Measurements from ENCODE around the gene SMYD3.

DNA sequence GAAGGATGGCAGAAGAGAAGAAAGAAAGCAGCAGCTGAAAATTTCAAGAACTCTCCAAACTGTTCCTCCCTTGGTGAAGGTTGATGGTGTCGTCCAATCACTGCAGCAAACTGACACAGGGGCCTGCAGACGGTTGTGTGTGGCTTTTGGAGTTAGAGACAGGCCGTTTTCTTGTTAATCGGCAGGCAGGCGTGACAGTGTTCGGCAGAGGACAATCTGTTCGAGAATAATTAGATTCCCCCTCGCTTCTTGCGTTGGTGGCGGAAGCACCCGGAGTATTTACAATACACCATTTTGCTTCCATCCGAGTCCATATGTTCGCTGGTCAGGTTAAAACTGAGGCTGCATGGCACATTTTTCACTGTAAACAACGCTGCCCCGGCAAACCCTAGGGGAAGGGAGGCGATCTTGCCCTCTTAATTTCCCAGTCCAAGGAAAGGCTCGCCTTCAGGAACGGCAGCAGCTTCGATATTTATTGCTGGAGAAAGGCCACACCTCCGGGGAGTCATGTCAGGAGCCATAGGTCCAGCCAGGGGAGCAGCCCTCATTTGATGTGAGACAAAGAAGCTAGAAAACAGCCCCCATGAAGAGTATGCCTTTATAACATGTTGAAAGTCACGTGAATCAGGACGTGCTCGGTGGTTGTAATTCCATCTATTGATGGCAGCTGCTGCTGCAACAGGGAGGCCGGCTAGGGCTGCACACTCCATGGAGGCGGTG lies 360.1 kb downstream of the SMYD3 start:
- TF ChIP-seq, protein P1, sequence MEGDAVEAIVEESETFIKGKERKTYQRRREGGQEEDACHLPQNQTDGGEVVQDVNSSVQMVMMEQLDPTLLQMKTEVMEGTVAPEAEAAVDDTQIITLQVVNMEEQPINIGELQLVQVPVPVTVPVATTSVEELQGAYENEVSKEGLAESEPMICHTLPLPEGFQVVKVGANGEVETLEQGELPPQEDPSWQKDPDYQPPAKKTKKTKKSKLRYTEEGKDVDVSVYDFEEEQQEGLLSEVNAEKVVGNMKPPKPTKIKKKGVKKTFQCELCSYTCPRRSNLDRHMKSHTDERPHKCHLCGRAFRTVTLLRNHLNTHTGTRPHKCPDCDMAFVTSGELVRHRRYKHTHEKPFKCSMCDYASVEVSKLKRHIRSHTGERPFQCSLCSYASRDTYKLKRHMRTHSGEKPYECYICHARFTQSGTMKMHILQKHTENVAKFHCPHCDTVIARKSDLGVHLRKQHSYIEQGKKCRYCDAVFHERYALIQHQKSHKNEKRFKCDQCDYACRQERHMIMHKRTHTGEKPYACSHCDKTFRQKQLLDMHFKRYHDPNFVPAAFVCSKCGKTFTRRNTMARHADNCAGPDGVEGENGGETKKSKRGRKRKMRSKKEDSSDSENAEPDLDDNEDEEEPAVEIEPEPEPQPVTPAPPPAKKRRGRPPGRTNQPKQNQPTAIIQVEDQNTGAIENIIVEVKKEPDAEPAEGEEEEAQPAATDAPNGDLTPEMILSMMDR (IDR thresholded peaks at IDR 0.05) = no peak
- no peak for TF ChIP-seq EZH2 (IDR thresholded peaks at IDR 0.05; ENCODE audit: borderline replicate concordance, insufficient read depth, low read depth, low read length, poor library complexity, severe bottlenecking)
